Measurements from ENCODE around the gene FLT1.
A peak's percentile ranks its signal among the peaks of the same experiment; 100 is the strongest.

The FLT1 gene

DNA sequence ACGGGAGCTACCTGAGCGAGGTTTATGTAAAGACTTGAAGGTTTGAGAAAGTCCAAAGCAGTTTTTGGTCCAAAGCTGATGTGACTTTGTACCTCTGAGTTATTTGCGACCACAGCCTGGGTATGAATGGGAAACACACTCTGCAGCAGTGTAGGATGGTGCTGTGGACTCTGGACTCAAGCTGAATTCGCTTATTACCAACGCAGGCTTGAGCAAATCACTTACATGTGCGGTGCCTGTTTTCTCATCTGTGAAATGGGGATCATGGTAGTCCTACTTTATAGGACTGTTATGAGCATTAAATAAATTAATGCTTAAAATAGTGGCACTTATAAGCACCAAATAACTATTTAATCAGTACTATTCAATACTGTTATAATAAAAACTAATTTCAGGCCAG is 180.0 kb downstream of the FLT1 start:
- DNase-seq (ENCODE audit: low spot score): no peak

DNA sequence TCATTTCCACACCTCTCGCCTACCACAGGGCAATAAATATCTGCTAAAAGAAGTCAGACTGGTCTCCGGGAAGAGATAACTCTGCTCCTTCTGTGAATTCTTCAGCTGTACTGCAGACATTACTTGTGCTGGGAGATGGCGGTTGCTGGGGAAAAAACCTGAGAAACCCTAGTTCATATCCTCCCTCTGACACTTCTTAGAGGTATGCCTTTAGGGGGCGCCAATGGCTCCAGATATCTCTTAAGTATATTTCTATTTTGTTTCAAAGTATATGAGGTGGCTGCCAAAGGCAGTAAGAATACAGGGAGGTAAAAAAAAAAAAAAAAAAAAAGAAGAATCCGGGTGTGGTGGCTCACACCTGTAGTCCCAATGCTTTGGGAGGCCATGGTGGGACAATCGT is 181.3 kb downstream of the FLT1 start:
- DNase-seq (ENCODE audit: low spot score): no peak

GRCh38 chr13:28306325-28306724 is 188.6 kb downstream of the FLT1 start:
- no peak for DNase-seq (ENCODE audit: low spot score)

GRCh38 chr13:28301839-28302238 is 193.1 kb downstream of the FLT1 start:
- no peak for DNase-seq (ENCODE audit: low spot score)

DNA sequence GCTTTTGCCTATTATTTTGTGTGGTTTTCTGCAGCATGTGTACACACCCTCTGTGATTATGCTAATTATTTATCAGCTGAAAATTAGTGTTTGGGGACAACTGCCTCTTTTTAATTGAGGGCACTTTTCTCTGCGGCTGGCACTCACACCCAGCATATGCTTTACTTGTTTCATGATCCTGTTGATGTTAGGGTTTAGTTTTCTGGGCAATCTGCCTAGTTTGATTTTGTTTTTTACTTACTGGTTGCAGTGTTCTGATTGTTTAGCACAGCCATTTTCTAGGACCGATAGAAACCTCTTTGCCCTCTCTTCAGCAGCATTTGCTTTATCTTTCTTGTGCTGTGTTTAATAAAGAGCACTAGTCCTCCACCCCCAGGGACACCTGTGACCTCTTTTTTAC is 195.0 kb downstream of the FLT1 start:
- no peak for DNase-seq (ENCODE audit: low spot score)

DNA sequence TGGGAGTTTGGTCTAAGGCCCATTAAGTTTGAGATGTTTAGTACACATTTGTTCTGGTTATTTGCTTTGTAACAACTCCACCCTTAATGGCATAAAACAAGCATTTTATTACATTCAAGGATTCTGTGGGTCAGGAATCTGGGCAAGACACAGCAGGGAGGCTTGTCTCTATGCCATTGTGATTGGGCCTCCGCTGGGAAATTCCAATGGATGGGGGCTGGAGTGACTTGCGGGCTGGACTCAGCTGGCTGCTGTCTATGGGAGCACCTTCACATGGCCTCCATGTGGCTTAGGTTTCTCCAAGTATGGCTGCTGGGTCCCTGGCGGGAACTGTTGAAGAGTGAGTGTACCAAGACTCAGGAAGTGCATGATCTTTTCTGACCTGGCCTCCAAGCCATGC is 197.6 kb downstream of the FLT1 start:
- DNase-seq (ENCODE audit: low spot score): no peak

GRCh38 chr13:28286263-28286662 is 208.7 kb downstream of the FLT1 start:
- no peak for DNase-seq (ENCODE audit: low spot score)

DNA sequence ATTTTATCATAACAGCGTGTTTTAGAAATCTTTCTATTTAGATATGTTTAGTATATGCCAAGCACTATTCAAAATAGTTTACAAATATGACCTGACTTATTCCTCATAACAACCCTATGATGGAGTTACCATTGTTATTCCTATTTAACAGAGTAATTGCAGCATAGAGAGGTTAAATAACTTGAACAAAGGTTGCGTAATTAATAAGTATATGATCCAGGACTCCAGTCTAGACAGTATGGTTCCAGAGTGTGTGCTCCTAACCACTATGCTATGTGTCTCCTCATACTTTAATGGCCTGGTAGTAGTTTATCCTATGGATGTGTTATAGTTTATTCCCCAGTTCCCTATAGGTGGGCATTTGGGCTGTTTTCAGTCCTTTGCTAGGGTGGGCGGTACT is 211.3 kb downstream of the FLT1 start:
- DNase-seq (ENCODE audit: low spot score): no peak

GRCh38 chr13:28282451-28282850 is 212.5 kb downstream of the FLT1 start:
- no peak for DNase-seq (ENCODE audit: low spot score)

GRCh38 chr13:28273919-28274318 is 221.0 kb downstream of the FLT1 start:
- DNase-seq (ENCODE audit: low spot score): no peak

- no peak for DNase-seq (ENCODE audit: low spot score)
Measured at GRCh38 chr13:28271056-28271840, 223.7 kb downstream of the FLT1 start.

GRCh38 chr13:28268800-28269223 is 226.1 kb downstream of the FLT1 start:
- DNase-seq (ENCODE audit: low spot score): no peak

DNA sequence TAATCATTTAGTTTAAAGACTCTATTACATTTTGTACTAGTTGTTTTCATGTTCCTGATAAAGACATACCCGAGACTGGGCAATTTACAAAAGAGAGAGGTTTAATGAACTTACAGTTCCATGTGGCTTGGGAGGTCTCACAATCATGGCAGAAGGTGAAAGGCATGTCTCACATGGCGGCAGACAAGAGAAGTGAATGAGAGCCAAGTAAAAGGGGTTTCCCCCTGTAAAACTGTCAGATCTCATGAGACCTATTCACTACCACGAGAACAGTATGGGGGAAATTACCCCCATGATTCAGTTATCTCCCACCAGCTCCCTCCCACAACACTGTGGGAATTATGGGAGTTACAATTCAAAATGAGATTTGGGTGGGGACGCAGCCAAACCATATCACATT is 227.4 kb downstream of the FLT1 start:
- no peak for DNase-seq (ENCODE audit: low spot score)

GRCh38 chr13:28258417-28258816 is 236.5 kb downstream of the FLT1 start:
- no peak for DNase-seq (ENCODE audit: low spot score)

GRCh38 chr13:28257305-28257704 is 237.6 kb downstream of the FLT1 start:
- no peak for DNase-seq (ENCODE audit: low spot score)

GRCh38 chr13:28252547-28252946 is 242.4 kb downstream of the FLT1 start:
- DNase-seq (ENCODE audit: low spot score): no peak

DNA sequence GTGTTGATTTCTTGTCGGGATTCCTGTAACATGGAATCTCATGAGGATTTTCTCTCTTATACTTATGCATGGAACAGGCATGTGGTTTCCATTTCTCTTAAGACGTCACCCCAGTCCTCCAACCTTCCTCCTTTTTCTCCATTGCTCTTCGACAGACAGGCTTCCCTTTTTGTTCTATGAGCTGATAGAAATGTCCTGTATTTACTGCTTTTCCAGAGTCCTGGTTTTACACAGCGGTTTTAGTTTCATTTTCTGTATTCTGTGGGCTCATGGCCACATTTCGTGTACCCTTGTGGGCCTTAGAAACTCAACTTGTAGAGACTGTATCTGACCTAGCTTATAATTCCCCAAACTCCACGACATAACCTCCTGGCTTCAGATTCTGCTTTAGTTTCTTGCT is 243.5 kb downstream of the FLT1 start:
- peak; percentile 18 for DNase-seq (ENCODE audit: low spot score)

GRCh38 chr13:28250542-28250941 is 244.4 kb downstream of the FLT1 start:
- no peak for DNase-seq (ENCODE audit: low spot score)
